Stimulated activated CD4-positive, alpha-beta T cell treated with anti-CD3 and anti-CD28 coated beads, Interleukin-15, amount 100 ng/mL, for 1 hour (primary cell): ENCODE measurements around the gene THAP4.

Experiments used
- DNase-seq, 2 donors: peaks; one replicate each; pipeline ENCODE4 v3.0.0-alpha.2; 2020; ENCODE audit warnings: low read depth in 1 of 2, low spot score in 1 of 2

The THAP4 gene

GRCh38 chr2:241639385-241639784 is 2.4 kb upstream of the THAP4 start:
- DNase-seq, result no peak

- no peak for DNase-seq
Measured at GRCh38 chr2:241638940-241639339, 2.0 kb upstream of the THAP4 start.

GRCh38 chr2:241637795-241638660 is 1.1 kb upstream of the THAP4 start:
- DNase-seq, result no peak

- peak in 1 of 2 donors; percentile 20 for DNase-seq
Measured at GRCh38 chr2:241636182-241637017, 558 bp downstream of the THAP4 start.

- DNase-seq, result no peak
Measured at GRCh38 chr2:241635756-241636155, 1.2 kb downstream of the THAP4 start.

- no peak for DNase-seq
Measured at GRCh38 chr2:241633561-241633960, 3.4 kb downstream of the THAP4 start.

- DNase-seq, result no peak
Measured at GRCh38 chr2:241632478-241633325, 4.3 kb downstream of the THAP4 start.

GRCh38 chr2:241629762-241630435 is 7.1 kb downstream of the THAP4 start:
- no peak for DNase-seq

GRCh38 chr2:241627675-241628074 is 9.3 kb downstream of the THAP4 start:
- DNase-seq, result no peak

- peak in 1 of 2 donors; percentile 16 for DNase-seq
Measured at GRCh38 chr2:241620419-241620769, 16.6 kb downstream of the THAP4 start.

- no peak for DNase-seq
Measured at GRCh38 chr2:241619597-241620418, 17.1 kb downstream of the THAP4 start.

GRCh38 chr2:241618829-241619228 is 18.1 kb downstream of the THAP4 start:
- DNase-seq, result no peak

GRCh38 chr2:241618296-241618805 is 18.6 kb downstream of the THAP4 start:
- no peak for DNase-seq

GRCh38 chr2:241617431-241618154 is 19.4 kb downstream of the THAP4 start:
- no peak for DNase-seq

GRCh38 chr2:241616168-241617125 is 20.5 kb downstream of the THAP4 start:
- DNase-seq, result no peak

GRCh38 chr2:241615522-241616052 is 21.4 kb downstream of the THAP4 start:
- DNase-seq, result no peak

GRCh38 chr2:241615041-241615440 is 21.9 kb downstream of the THAP4 start:
- DNase-seq, result no peak
